Measurements from ENCODE around the gene OR10D3. TPM values are rescaled to one million over a fixed set of nuclear protein-coding genes. Genes with fewer than 3 reads are reported as not detected.

The OR10D3 gene
- total RNA-seq, 1 experiment from 2014 or later, result not detected

DNA sequence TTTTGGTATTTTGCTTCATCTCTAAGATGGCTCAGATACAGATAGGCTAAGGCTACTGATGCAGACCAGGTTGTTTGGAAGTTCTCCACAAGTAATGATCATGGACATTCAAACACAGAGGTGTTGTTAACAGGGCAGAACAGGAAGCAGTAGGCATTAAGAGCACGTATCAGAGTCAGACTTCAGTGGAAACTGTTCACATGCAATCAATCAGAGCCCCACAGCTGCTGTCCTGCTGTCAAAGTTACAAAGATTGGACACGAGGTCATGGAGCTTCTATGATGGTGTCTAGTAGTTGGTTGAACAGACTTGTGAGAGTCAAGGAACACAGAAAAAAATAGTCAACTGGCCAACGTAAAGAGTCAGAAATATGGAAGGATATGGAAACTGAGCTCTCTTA lies 19.8 kb downstream of the OR10D3 start:
- Histone ChIP-seq H3K36me3 (ENCODE audit: control insufficient read depth in 1 of 2, insufficient read depth in 2 of 2, low read length in 2 of 2) (no peaks in the 10 kb centered on the region), H3K4me2 (ENCODE audit: low read length) (no peak overlapping the region), H3K9me3 (ENCODE audit: control insufficient read depth in 1 of 2, insufficient read depth in 1 of 2, low read depth in 1 of 2, low read length in 2 of 2) (no peaks in the 10 kb centered on the region), H3K27me3 (ENCODE audit: insufficient read depth, low read length) (peaks cover 31% of the 10 kb centered on the region; the same call in 1 of the 2 replicates), H3K4me3 (replicated peaks in 1 of 2; ENCODE audit: low read depth in 1 of 2, low read length in 2 of 2) (no peak overlapping the region), H3K9me2 (ENCODE audit: insufficient read depth) (no peaks in the 10 kb centered on the region), H4K20me1 (ENCODE audit: insufficient read depth) (no peaks in the 10 kb centered on the region), H3K9ac (ENCODE audit: low read length) (no peak overlapping the region), H3K79me2 (ENCODE audit: insufficient read depth, low read length) (no peaks in the 10 kb centered on the region), H3K27ac (ENCODE audit: low read depth, low read length) (no peak overlapping the region), H2AFZ (ENCODE audit: low read depth, low read length, poor library complexity, severe bottlenecking) (no peak overlapping the region), H3K4me1 (ENCODE audit: control insufficient read depth in 1 of 2, insufficient read depth in 2 of 2, low read length in 2 of 2) (no peaks in the 10 kb centered on the region)
- ATAC-seq, result no peak
- CTCF ChIA-PET, result no interaction called here
- intact Hi-C loops (cut with micrococcal nuclease), result no loop called here
- DNase-seq (ENCODE audit: low read depth, low spot score), result no peak
- TF ChIP-seq CBX3 (IDR thresholded peaks at IDR 0.05; ENCODE audit: low read depth) (no peak), JUND (IDR thresholded peaks at IDR 0.05) (no peak), ZFX (IDR thresholded peaks at IDR 0.05) (no peak), YY1 (IDR thresholded peaks at IDR 0.05; ENCODE audit: extremely low read depth, insufficient replicate concordance, low read depth, low read length) (no peak), EGR1 (IDR thresholded peaks at IDR 0.05; ENCODE audit: low read depth) (no peak), TCF7L2 (IDR thresholded peaks at IDR 0.05; ENCODE audit: borderline replicate concordance, extremely low read depth, insufficient read depth, insufficient read length) (no peak), RAD21 (IDR thresholded peaks at IDR 0.05; ENCODE audit: low read depth) (no peak), SIN3A (IDR thresholded peaks at IDR 0.05; ENCODE audit: low read depth) (no peak), ELF1 (IDR thresholded peaks at IDR 0.05; ENCODE audit: borderline replicate concordance, low read depth) (no peak), CEBPB (IDR thresholded peaks at IDR 0.05; ENCODE audit: low read depth) (no peak), POLR2A (IDR thresholded peaks at IDR 0.05; ENCODE audit: borderline replicate concordance, extremely low read depth, insufficient read depth, insufficient read length) (no peak), POLR2AphosphoS5 (IDR thresholded peaks at IDR 0.05; ENCODE audit: low read depth, low read length) (no peak), EZH2phosphoT487 (IDR thresholded peaks at IDR 0.05; ENCODE audit: borderline replicate concordance) (no peak)
- TF ChIP-seq, protein P1, sequence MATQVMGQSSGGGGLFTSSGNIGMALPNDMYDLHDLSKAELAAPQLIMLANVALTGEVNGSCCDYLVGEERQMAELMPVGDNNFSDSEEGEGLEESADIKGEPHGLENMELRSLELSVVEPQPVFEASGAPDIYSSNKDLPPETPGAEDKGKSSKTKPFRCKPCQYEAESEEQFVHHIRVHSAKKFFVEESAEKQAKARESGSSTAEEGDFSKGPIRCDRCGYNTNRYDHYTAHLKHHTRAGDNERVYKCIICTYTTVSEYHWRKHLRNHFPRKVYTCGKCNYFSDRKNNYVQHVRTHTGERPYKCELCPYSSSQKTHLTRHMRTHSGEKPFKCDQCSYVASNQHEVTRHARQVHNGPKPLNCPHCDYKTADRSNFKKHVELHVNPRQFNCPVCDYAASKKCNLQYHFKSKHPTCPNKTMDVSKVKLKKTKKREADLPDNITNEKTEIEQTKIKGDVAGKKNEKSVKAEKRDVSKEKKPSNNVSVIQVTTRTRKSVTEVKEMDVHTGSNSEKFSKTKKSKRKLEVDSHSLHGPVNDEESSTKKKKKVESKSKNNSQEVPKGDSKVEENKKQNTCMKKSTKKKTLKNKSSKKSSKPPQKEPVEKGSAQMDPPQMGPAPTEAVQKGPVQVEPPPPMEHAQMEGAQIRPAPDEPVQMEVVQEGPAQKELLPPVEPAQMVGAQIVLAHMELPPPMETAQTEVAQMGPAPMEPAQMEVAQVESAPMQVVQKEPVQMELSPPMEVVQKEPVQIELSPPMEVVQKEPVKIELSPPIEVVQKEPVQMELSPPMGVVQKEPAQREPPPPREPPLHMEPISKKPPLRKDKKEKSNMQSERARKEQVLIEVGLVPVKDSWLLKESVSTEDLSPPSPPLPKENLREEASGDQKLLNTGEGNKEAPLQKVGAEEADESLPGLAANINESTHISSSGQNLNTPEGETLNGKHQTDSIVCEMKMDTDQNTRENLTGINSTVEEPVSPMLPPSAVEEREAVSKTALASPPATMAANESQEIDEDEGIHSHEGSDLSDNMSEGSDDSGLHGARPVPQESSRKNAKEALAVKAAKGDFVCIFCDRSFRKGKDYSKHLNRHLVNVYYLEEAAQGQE (IDR thresholded peaks at IDR 0.05; ENCODE audit: low read depth), result no peak
- TF ChIP-seq, protein P2, sequence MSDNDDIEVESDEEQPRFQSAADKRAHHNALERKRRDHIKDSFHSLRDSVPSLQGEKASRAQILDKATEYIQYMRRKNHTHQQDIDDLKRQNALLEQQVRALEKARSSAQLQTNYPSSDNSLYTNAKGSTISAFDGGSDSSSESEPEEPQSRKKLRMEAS (IDR thresholded peaks at IDR 0.05), result no peak
- TF ChIP-seq, protein P3, sequence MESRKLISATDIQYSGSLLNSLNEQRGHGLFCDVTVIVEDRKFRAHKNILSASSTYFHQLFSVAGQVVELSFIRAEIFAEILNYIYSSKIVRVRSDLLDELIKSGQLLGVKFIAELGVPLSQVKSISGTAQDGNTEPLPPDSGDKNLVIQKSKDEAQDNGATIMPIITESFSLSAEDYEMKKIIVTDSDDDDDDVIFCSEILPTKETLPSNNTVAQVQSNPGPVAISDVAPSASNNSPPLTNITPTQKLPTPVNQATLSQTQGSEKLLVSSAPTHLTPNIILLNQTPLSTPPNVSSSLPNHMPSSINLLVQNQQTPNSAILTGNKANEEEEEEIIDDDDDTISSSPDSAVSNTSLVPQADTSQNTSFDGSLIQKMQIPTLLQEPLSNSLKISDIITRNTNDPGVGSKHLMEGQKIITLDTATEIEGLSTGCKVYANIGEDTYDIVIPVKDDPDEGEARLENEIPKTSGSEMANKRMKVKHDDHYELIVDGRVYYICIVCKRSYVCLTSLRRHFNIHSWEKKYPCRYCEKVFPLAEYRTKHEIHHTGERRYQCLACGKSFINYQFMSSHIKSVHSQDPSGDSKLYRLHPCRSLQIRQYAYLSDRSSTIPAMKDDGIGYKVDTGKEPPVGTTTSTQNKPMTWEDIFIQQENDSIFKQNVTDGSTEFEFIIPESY (IDR thresholded peaks at IDR 0.05; ENCODE audit: extremely low read depth, insufficient replicate concordance, low read length), result no peak
- POLR2A ChIA-PET, result no interaction called here
- RAD21 ChIA-PET (ENCODE audit: low non-redundant PET in 1 of 2, low total read pairs in 2 of 2, uncharacterized antibody in 2 of 2, unreplicated experiment in 2 of 2), result no interaction called here
- BruUV-seq (replicated peaks), result no TSS peak
